ENCODE measurements around the gene GLRX.

GRCh38 chr5:95801961-95802360 lies 20.6 kb downstream of the GLRX start:
- TF ChIP-seq POLR2A (IDR thresholded peaks at IDR 0.05; ENCODE audit: low read length) (no peak), GATA1 (IDR thresholded peaks at IDR 0.05; ENCODE audit: low read depth, low read length) (no peak)

All from erythroblast (primary cell).